Hematopoietic multipotent progenitor cell treated with erythropoietin and hydrocortisone succinate and interleukin-3 and kit ligand, for 15 days (in vitro differentiated cells): ENCODE data around the gene DNAJC5.
"Not testable (repeated sequence)": the region's sequence is repeated elsewhere in the genome, so short reads cannot be mapped to it uniquely, and the experiment has no call there.

Source experiments
- DNase-seq: peaks from one replicate; pipeline ENCODE4 v3.0.0-alpha.2; 2015; ENCODE audit warnings: low spot score

DNAJC5 gene

DNA sequence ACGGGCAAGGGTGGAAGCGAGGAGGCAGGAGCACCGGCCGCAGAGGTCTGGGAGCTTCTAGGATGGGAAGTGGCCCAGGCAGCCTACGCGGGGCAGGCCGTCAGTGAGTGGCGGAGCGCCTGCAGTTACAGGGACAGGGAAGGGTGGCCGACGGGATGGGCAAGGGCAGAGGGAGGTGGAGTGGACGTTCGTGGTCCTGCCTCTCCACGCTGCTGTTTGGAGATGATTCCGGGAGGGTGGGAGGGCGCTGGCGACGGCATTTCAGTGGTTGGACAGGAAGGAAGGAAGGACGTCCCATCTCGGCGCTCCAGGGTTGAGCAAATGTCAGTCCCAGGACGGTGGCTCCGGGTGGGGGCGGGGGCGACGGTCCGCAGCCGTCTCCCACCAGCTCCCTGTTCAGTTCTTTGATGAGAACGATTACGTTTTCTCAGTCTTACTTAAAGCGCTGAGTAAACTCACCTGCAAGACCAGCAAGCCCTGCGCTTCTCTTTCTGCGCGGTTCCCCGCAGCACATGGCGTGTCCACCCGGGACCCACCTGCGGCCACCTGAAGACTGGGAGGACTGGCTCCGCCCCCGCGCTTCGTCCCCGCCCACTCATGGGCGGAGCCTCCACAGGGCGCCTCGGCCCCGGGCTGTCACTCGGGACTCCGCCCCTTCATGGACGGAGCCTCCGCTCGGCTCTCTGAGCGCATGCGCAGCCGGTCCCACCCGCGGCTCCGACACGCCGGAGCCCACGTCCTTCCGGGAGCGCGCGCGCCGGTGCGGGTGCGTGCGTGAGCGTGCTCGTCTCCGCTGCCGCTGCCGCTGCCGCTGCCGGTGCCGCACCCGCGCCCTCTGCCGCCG is at the start of gene DNAJC5:
TSS of gene DNAJC5 (plus strand) at position 769 of the 844 bp plus-strand sequence. CDS start 33,220 bp downstream, outside the sequence.
- peak; percentile 99 for DNase-seq

DNA sequence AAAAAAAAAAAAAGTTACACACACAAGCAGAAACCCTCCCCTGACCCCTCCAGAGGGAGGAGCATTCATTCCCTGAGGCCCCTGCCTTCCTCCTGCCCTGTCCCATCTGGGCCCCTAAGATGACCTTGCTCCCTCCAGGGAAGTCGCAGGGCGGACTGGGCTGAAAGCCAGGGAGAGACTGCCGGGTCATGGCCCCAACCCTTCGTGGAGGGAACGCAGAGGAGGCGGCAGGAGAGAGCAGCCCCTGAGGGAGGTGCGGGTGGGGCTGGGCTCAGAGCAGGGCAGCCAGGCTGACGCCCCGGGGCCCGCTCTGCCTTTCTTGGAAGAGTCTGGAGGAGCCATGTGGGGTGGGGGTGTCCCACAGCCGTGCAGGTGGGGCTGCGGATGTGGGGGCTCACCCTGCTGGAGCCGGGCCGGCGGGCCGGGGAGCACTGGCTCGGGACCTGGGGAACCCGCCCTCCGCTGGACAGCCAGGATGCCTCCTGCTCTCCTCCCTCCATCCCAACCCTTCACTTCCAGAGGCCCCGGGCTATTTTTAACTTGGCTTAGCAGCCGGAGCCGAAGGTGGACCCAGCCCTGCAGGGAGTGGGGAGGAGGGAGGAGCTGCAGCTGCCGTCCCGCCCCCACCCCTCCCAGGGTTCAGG is 48.7 kb upstream of the DNAJC5 start:
- DNase-seq, result no peak

DNA sequence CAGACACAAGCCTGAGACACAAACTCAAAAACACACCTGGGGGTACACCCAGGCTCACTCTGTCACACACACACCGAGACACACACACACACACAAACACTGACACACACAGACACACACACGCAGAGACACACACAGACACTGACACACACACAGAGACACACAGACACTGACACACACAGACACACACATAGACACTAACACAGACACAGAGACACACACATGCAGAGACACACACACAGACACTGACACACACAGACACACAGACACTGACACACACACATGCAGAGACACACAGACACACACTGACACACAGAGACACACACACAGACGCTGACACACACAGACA is 48.1 kb upstream of the DNAJC5 start:
- DNase-seq, result no peak

DNA sequence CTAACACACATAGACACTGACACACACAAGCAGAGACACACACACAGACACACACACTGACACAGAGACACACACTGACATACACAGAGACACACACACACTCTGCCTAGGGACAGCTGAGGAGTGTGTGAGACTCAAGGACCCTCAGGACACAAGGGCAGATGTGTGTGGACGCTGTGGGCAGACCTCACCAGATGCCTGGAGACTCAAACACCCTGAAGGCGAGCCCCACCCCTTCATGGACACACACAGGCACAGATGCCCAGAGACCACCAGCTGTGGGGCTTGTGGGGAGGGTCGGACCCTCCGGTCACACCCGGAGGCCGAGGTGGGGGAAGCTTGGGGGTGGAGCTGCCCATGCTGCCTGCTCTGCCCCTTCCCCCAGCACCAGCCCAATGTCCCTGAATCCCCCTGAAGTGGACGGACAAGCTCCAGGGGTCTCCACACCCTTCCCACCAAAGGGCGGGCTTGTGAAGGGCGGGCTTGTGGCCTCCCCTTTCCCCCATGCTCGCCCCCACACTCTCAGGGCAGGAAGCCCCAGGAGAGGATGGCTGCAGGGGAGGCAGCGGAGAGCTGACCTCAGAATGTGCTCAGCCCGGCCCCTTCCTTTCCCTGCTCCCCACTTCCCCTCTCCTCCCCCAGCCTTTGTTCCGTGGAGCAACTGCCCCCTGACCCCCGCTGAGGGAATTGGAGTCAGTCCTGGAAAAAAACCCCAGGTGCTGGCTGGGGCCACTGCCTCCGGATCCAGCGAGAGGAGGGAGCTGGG is 47.5 kb upstream of the DNAJC5 start:
- no peak for DNase-seq

GRCh38 chr20:63848003-63848911 is 46.7 kb upstream of the DNAJC5 start:
- DNase-seq, result no peak

GRCh38 chr20:63850689-63851547 is 44.0 kb upstream of the DNAJC5 start:
- DNase-seq, result no peak

GRCh38 chr20:63851548-63851943 is 43.4 kb upstream of the DNAJC5 start:
- not testable (repeated sequence) for DNase-seq

- DNase-seq, result not testable (repeated sequence)
These were observed 41.2 kb upstream of the DNAJC5 start for GRCh38 chr20:63853733-63854068.

- no peak for DNase-seq
These were observed 40.7 kb upstream of the DNAJC5 start for GRCh38 chr20:63854069-63854765.

GRCh38 chr20:63854766-63855362 is 40.1 kb upstream of the DNAJC5 start:
- no peak for DNase-seq

GRCh38 chr20:63855363-63856097 is 39.4 kb upstream of the DNAJC5 start:
- no peak for DNase-seq

- no peak for DNase-seq
These were observed 38.8 kb upstream of the DNAJC5 start for GRCh38 chr20:63856098-63856511.

- DNase-seq, result no peak
These were observed 37.0 kb upstream of the DNAJC5 start for GRCh38 chr20:63857764-63858392.

- DNase-seq, result no peak
These were observed 36.3 kb upstream of the DNAJC5 start for GRCh38 chr20:63858393-63859165.

DNA sequence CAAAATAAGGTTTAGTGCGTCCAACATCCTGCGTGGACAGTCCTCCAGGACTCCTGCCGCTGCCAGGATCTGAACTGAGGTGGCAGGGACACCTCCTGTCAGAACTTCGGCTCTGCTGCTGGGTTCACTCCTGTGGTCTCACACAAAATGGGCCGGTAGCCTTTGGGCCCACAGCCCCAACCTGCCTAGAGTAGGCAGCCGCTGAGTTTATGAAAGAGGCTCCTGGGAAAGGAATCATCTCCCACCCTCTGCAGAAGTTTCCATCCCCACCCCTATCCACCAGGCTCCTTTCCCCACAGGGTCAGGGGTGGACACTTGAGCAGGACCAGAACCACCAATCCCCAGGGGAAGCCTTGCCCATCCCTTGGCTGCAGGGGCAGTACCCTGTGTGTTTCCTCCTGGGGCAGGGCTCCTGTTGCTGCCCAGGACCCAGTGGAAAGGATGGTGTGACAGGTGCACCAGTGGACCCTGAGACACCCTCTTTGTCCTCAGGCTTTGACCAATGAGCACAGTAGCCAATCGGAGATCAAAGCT is 35.7 kb upstream of the DNAJC5 start:
- no peak for DNase-seq

DNA sequence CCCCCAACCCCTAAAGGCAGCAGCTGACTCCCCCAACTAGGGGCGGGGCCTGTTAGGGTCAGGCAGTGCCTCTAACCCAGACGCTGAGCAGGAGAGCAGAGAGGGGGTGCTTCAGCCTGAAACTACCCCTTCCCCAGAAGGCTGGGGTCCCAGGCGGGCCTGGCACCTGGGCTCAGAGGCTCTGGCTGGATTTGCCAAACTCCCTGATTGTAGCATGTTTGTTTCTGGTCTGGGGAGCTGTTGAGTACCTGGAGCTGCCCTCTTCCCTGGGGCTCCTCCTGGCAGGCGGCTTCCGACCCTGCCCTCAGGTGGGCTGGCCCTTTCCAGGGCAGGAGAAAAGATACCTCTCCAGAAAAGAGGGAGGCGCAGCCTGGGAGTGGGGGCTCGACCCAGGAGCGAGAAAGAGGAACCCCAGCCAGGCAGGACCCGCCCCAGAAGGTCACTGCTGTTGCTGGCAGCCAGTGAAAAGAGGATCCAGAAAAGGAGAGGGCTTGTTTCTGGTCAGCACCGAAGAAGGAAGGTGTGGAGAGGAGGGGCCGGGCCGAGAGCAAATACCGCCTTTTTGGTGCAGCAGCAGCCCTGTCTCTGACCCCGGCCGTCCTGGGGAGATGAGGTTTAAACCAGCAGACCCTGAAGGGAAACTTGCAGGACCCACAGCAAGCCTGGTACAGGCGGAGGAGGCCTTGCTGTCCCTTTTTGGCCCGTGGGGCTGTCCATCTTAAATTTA is 34.4 kb upstream of the DNAJC5 start:
- no peak for DNase-seq
